ENCODE results near the gene MELTF.

MELTF gene

GRCh38 chr3:196994056-196994455, 35.6 kb downstream of the MELTF start:
- no peak for DNase-seq (ENCODE audit: low read depth in 3 of 3)

- no peak for DNase-seq (ENCODE audit: low read depth in 3 of 3)
Measured at GRCh38 chr3:196992461-196993065, 37.1 kb downstream of the MELTF start.

- DNase-seq (ENCODE audit: low read depth in 3 of 3): no peak
Measured at GRCh38 chr3:196991581-196992460, 37.8 kb downstream of the MELTF start.

- DNase-seq (ENCODE audit: low read depth in 3 of 3): no peak
Measured at GRCh38 chr3:196990601-196991007, 39.0 kb downstream of the MELTF start.

GRCh38 chr3:196989721-196990262, 39.8 kb downstream of the MELTF start:
- no peak for DNase-seq (ENCODE audit: low read depth in 3 of 3)

- no peak for DNase-seq (ENCODE audit: low read depth in 3 of 3)
Measured at GRCh38 chr3:196988241-196989029, 41.2 kb downstream of the MELTF start.

GRCh38 chr3:196987022-196987421, 42.6 kb downstream of the MELTF start:
- no peak for DNase-seq (ENCODE audit: low read depth in 3 of 3)

- DNase-seq (ENCODE audit: low read depth in 3 of 3): no peak
Measured at GRCh38 chr3:196985954-196986885, 43.4 kb downstream of the MELTF start.

GRCh38 chr3:196985298-196985697, 44.3 kb downstream of the MELTF start:
- DNase-seq (ENCODE audit: low read depth in 3 of 3): no peak

GRCh38 chr3:196983186-196983585, 46.4 kb downstream of the MELTF start:
- DNase-seq (ENCODE audit: low read depth in 3 of 3): no peak

- DNase-seq (ENCODE audit: low read depth in 3 of 3): no peak
Measured at GRCh38 chr3:196981657-196982056, 48.0 kb downstream of the MELTF start.

- no peak for DNase-seq (ENCODE audit: low read depth in 3 of 3)
Measured at GRCh38 chr3:196979545-196979944, 50.1 kb downstream of the MELTF start.

GRCh38 chr3:196976941-196977340, 52.7 kb downstream of the MELTF start:
- DNase-seq (ENCODE audit: low read depth in 3 of 3): no peak

- DNase-seq (ENCODE audit: low read depth in 3 of 3): no peak
Measured at GRCh38 chr3:196975349-196975748, 54.3 kb downstream of the MELTF start.

GRCh38 chr3:196974661-196975060, 55.0 kb downstream of the MELTF start:
- no peak for DNase-seq (ENCODE audit: low read depth in 3 of 3)

- no peak for DNase-seq (ENCODE audit: low read depth in 3 of 3)
Measured at GRCh38 chr3:196971094-196971698, 58.4 kb downstream of the MELTF start.

- no peak for DNase-seq (ENCODE audit: low read depth in 3 of 3)
Measured at GRCh38 chr3:196970547-196971093, 59.0 kb downstream of the MELTF start.

- peak; percentile 44 to 63 (median 45) for DNase-seq (ENCODE audit: low read depth in 3 of 3)
Measured at GRCh38 chr3:196969660-196970546, 59.7 kb downstream of the MELTF start.

- DNase-seq (ENCODE audit: low read depth in 3 of 3): peak in 2 of 3 experiments; percentile 18 to 42
Measured at GRCh38 chr3:196969134-196969659, 60.4 kb downstream of the MELTF start.
